ENCODE data around the gene AGBL4.

DNA sequence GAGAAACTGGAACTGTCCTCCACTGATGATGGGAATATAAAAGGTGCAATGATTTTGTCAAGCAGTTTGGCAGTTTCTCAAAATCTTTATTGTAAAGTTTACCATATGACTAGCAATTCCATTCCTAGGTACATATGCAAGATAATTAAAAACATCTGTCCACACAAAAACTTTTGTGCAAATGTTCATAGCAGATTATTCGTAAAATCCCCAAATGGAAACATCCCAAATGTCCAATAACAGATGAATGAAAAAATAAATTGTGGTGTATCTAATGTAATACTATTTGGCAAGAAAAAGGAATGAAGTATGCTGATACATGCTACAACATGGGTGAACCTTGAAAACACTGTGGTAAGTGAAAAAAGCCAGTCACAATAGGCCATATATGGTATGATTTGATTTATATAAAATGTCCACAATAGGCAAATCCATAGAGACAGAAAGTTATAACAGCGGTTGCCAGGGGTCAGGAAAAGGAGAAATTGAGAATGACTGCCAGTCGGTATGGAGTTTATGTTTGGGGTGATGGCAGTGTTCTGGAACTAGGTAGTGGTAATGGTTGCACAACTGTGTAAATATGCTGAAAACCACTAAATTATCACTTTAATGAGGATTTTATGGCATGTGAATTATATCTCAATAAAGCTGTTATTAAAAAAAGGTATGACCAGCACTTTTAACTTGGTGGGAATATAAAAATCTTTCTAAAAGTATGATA lies 1165.4 kb downstream of the AGBL4 start:
- TF ChIP-seq CTCF (IDR thresholded peaks at IDR 0.05; ENCODE audit: low read length) (no peak), EZH2 (IDR thresholded peaks at IDR 0.05; ENCODE audit: borderline replicate concordance, low read length) (no peak)

Measured in OCI-LY1 (cell line).